SU-DHL-6 (cell line): ENCODE data around the gene SEPTIN3.

ENCODE experiments used
- CTCF ChIP-seq: fragments of 200-600 bp; sonication (generic); IDR thresholded peaks from one replicate; pipeline ENCODE4 v1.5.1; 2017; ENCODE audit warnings: antibody characterized with exemption, mild to moderate bottlenecking, low read length, moderate library complexity; ENCODE audit not compliant: insufficient read depth, poor library complexity, severe bottlenecking
- EZH2phosphoT487 ChIP-seq: fragments of 200-600 bp; sonication (generic), shearing (Covaris generic); conservative IDR thresholded peaks from 2 replicates; pipeline ENCODE4 v1.6.1; 2018; ENCODE audit warnings: mild to moderate bottlenecking, antibody characterized with exemption, low read length, moderate library complexity, mixed read lengths

GRCh38 chr22:41935509-41935908 is 33.7 kb upstream of the SEPTIN3 start:
- TF ChIP-seq CTCF (no peak), EZH2phosphoT487 (no peak)
